Suppressor macrophage treated with lipopolysaccharide for 1 hour (primary cell): ENCODE results near the gene SLC9A7.

Experiments used
- DNase-seq, 3 donors: peaks; one replicate each; pipeline ENCODE4 v3.0.0-alpha.2; 2020 to 2022

SLC9A7 gene

DNA sequence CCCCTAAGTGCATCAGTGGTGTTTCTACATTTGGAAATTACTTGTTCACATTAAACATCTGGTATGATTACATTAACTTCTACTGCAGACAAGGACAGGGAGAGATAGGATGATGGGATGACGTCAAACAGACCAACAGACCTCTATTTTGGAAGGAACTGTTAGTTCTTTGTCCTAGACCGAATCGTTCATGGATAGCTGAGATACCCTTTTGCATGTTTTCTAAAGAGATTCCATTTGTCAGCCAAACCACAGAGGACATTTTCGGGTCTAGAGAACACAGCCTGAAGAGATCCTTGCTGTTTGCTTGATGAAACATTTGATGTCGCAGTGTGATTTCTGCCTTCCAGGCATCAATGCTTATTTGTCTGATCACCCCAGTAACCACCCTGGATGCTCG is 157.6 kb downstream of the SLC9A7 start:
- DNase-seq, result no peak

DNA sequence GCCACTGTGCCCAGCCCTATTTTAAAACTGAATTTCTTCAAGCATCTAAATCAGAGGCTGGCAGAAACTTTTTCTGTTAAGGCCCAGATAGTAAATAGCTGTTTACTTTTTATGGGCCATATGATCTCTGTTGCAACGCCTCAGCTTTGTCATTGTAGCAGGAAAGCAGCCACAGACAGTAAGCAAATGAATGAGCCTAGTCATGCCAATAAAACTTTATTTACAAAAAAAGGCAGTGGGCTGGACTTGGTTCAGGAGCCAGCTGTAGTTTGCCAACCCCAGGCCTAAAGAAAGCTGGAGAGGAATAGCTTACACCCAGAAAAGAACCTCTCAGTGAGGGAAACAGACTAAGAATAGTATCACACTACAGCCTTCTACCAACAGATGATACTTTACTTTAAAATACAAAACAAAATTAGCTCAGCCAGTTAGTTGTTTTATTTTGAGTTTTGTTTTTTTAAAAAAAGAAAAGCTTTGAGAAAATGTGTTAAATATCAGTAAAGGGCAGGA is 159.8 kb downstream of the SLC9A7 start:
- DNase-seq, result peak in 1 of 3 donors; percentile 21

DNA sequence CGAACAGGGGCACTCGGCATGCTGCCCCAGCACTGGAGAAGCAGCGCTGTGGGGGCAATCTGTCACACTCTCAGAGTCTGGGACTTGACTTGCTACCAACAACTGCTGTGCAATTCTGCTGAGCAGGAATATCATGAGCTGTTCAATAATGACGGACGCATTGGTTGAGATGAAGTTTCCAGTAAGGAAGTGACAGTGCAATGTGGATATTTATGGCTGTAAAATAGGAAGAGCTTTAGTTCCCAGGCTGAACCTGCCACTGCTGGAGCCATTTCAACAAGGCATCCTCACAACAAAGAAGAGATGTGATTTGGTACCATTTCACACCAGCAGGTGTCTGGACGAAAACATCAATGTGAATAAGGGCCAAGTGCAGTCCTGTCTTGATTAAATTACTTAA is 161.1 kb downstream of the SLC9A7 start:
- peak; percentile 36 to 59 (median 56) for DNase-seq

DNA sequence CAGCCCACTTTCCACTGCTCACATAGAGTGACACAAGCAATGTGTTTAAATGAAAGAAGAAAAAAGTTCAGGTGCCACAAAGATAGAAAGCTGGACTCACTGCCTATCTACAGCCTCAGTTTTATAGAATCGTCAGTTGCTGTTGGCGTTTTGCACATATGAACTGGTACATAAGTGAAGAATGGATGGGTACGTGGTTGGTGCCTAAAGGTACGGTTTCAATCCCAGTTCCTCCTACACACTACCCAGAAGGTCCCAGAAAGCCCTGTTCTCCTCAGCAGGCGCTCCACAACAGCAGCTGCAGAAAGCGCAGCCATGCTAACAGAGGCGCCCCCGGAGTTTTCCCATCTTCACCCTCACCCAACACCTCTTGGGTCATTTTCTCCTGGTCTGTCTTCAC is 161.7 kb downstream of the SLC9A7 start:
- no peak for DNase-seq

DNA sequence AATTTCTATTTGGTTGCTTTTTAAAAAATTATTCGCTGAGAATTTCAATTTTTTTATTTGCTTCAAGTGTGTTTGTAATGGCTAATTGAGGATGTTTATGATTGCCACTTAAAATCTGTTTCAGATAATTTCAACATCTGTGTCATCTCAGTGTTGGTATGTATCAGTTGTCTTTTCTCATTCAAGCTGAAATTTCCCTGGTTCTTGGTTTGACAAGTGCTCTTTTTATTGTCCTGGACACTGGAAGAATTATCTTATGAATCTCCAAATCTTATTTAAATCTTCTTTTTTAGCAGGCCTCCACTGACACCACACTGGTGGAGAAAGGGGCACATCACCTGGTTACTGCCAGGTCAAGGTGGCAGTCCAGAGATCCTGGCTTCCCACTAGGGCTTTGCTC is 163.8 kb downstream of the SLC9A7 start:
- no peak for DNase-seq

DNA sequence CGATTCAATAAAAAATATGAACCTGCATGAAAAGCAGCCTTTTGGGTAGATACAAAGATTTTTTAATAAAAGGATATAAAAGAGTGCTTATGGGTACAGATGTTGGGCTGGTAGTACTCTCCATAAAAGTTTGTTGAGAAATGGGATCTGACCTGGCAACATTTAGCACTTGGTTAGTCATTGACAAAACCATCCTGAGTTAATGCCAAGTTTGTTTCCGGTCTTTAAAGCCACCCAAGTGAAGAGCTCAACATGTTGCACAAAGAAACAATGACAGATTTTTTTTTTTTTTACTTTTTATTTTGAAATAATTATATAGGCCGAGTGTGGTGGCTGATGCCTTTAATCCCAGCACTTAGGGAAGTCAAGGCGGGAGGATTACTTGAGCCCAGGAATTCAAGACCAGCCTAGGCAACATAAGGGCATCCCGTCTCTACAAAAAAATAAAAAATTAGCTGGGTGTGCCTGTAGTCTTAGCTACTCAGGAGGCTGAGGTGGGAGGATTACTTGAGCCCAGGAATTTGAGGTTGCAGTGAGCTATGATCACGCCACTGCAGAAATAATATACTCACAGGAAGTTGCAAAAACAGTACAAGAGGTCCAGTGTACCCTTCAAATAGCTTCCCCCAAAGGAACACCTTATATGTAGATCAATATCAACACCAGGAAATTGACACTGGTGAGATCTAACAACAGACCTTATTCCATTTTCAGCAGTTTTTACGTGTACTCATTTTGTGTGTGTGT is 168.8 kb downstream of the SLC9A7 start:
- peak in 1 of 3 donors; percentile 20 for DNase-seq

DNA sequence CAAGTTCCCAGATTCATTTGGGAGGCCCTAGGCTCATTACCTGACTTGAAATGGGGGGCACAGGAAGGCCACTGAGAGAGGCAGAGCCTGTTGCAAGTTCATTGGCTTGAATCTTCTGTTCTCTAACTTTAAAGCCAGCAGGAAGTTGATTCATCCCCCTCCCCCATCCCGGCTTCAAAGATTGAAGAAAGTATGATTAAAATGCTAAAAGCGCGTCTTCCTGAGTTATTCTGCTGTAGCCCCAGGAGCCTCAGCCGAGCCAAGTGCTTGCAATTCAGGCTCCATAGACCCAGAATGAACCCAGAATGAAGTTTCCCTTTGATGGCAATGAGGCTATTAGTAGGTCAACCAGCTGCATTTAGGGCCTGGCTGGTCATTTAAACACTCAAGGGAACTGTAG is 170.7 kb downstream of the SLC9A7 start:
- DNase-seq, result peak in 2 of 3 donors; percentile 39 to 44

DNA sequence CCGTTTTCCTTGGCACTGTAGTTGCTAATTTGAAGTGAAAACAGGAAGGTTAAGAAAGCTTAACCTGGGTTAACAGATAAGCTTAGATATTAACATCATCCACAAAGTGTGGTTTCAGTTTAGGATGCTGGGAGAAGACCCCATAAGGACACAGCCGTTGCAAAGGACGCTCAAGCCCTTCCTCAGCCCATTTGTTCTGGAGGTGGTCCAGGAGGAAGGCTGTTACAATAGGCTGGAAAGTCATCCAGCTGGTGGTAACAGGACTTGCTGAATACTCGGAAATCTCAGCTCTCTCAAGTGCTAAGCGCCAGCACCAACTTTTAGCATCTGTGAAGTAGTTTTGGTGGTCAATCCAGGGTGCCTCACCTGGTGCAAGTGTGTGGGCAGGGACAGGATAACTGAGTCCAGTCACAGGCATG is 171.2 kb downstream of the SLC9A7 start:
- no peak for DNase-seq

DNA sequence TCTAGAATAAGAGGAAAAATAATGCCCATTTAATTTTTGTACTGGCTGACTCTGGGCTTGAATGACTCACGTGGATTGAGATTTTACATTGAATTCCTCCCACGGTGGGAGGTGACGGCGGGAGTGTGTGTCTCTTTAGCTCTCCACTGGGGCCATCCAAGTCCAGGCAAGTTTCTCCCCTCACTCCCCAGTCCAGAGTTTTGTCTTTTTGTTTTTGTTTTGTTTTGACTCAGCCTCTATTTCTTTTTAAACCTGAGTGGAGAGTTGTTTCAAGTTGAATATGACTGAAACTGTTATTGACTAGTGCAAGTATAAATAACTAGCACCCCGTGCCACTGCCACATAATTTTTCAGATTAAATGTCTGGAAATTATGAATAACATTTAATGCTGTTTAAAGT is 171.8 kb downstream of the SLC9A7 start:
- DNase-seq, result peak; percentile 41 to 47 (median 44)

DNA sequence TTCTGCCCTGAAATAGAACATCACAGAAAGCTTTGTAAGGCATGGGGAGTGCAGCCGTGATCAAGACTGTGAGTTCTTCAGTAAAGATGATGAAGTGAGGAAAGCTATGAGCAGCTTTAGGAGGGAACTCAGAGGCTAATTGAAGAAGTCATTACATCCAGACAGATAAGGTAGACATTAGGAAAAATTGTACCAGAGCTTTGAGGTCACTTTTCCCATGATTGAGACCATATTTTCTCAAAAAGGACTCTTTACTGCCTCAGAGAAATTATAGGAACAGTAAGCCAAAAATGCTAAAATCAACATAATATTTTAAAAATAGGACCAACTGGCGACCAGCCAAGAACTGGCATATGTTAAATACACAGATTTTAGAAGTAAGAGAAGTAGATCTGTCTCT is 174.2 kb downstream of the SLC9A7 start:
- no peak for DNase-seq

DNA sequence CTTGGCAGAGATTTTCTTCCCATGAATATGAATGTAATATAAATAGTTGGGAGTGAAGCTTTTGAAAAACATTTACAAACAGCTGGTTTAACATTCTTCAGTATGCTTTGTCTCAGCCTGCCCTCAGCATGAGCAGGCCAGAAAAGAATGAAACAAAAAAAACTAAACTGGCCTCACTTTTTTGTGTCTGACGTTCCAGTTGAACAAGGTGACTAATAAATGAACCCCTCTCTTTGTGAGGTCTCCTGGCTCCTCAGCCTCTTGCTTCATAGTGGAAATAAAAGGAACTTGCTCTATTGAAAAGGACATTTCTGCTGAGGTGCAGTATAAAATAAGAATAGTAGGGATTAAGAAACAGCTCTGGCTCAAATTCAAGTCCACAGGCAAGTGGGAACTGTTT is 176.0 kb downstream of the SLC9A7 start:
- DNase-seq, result peak; percentile 47 to 74 (median 66)

DNA sequence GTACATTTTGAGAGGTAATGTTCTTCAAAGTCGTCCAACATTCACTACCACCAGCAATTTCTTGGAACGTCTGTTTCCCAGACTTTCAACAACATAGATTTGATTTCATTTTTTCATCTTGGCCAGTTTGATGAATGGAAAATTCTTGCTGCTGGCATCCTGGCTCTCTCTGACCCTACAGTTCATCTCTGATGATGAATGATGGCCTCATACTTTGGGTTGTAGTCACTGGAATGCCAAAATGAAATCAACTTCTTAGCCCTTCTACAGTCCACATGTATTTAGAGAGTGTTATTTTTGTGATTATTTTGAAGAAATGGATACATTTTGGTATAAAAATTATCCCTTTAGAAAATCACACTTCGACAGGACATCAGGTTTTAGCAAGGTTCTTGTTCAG is 176.6 kb downstream of the SLC9A7 start:
- DNase-seq, result peak in 1 of 3 donors; percentile 31

DNA sequence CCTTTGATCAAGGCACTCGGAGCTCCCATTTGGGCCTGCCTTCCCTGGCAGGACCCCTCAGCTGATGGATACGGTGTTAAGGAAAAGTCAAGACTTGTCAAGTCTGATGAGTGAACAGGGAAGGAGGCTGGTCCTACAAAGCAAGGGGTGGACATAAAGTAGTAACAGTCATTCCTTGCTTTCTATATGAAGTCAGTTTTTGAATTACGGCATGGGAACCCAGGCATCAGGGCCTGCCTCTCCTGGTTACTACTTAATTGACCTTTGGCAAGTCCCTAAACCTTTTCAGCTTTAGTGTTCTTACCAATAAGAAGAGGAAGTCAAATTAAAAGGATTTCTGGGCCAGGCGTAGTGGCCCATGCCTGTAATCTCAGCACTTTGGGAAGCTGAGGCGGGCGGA is 178.3 kb downstream of the SLC9A7 start:
- no peak for DNase-seq

DNA sequence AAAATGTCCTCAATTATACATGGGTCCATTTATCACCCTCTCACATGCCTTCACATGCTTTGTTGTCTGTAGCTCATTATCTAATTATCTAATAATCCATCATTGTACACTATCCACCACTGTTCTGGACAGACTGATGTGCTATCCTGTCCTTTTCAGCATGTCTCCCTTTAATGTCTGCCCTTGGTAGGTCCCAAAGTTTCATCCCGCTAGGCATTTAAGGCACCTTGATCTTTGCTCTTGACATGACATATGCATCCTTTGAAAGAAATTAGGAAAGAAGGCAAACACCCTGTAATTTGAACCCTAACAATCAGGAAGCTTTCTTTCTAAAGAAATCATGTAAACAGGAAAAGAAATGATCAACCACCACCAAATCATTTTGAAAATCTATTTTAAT is 179.7 kb downstream of the SLC9A7 start:
- no peak for DNase-seq

DNA sequence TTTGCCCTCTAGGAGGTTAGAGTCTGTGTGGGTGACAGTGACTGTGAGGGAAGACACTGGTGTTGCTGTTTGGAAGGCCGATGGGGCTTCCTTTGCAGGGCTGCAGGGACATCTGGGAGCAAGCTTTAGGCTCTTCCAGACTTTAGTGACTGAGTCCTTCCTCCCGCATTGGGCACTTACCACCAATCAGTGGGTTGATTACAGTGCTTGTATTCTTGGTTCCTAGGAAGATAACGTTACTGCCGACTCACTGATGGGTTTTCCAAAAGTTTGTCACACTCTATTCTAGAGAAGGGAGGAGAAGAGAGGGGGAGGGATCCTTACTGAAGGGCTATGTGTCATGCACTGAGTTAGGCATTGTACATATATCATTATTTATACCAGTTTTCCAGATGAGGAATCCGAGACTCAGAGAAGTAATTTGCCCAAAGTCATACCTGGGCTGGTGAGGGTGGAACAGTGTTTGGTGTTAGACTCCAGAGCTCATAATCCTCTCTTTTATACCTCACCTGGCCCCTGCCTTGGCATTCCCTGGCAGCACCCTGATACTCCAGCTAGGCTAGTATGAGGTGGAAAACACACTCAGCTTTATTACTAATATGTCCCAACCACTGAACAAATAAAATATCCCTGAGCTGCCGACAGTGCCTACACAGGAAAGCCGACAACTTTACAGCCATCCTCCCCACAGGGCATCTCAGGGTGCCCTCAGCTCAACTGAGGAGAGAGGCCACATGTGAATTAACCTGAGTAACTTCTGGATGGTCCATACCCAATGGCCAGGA is 181.5 kb downstream of the SLC9A7 start:
- DNase-seq, result peak; percentile 78 to 92 (median 84)

DNA sequence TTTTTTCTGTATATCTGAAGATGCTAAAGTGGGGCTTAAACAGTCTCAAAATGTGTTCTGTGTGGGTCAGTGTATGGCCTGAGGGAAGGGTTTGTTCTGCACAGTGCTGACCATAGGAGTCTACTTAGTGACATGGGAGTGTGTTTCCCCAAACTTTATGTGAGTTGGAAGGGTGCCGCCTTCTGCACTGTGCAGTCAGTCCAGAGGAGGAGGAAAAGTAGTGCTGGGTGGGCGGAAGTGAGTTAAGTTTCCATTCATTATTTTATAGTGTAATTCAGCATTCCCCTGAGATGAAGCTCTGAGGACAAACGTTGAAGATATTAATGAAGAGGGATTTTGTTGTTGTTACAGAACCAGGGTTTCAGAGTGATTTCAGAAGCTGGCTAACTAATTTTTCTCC is 182.5 kb downstream of the SLC9A7 start:
- DNase-seq, result peak; percentile 54 to 64 (median 60)

DNA sequence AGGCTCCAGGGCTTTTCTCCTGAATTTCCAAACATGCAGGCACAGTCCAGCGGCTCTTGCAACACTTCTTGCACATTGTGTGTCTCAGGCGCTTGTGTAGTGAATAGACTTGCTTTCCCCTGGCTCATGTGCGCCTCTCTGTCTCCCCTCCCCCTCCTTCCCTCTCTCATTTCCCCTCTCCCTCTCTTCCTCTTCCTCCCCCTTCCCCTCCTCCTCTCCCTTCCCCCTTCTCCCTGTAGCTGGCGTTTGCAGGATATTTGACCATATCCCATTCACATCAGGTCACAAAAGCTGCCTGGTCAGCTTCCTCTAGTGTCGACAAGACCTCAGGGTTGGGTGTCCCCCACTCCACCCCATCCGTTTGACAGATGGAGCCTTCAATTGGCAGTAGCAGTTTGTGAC is 182.9 kb downstream of the SLC9A7 start:
- DNase-seq, result peak; percentile 60 to 64 (median 64)

DNA sequence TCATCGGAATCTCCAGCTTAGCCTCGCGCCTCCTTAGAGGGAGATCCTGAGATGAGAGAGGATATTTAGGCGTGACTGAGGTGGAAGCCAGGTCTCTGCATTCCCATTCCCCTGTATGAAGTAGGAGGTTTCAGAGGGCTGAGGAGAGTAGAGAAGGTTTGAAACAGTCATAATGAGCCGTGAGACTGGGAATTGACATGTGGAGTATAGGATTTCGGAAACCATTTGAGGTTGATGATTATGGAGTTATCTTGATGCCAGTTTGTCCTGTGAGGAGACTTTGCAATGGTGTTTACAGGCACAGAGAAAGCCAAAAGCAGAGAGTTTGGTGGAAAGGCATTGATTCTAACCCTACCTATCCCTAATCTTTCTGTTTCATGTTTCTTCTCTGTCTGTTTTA is 183.3 kb downstream of the SLC9A7 start:
- peak in 2 of 3 donors; percentile 42 to 46 for DNase-seq

DNA sequence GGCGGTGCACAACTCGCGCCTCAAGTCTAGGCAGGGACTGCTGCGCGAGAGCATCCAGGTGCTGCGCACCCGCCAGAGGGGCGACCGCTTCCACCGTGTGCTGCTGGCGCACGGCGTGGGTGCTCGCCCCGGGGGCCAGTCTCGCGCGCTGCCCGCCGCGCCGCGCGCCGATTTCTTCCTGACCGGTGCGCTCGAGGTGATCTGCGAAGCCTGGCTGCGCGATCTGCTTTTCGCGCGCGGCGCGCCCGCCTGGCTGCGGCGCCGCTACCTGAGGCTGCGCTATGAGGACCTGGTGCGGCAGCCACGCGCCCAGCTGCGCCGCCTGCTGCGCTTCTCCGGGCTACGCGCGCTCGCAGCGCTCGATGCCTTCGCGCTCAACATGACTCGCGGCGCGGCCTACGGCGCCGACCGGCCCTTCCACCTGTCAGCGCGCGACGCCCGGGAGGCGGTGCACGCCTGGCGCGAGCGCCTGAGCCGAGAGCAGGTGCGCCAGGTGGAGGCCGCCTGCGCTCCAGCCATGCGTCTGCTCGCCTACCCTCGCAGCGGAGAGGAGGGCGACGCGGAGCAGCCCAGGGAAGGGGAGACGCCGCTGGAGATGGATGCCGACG is 184.0 kb downstream of the SLC9A7 start:
- peak in 2 of 3 donors; percentile 20 to 48 for DNase-seq

DNA sequence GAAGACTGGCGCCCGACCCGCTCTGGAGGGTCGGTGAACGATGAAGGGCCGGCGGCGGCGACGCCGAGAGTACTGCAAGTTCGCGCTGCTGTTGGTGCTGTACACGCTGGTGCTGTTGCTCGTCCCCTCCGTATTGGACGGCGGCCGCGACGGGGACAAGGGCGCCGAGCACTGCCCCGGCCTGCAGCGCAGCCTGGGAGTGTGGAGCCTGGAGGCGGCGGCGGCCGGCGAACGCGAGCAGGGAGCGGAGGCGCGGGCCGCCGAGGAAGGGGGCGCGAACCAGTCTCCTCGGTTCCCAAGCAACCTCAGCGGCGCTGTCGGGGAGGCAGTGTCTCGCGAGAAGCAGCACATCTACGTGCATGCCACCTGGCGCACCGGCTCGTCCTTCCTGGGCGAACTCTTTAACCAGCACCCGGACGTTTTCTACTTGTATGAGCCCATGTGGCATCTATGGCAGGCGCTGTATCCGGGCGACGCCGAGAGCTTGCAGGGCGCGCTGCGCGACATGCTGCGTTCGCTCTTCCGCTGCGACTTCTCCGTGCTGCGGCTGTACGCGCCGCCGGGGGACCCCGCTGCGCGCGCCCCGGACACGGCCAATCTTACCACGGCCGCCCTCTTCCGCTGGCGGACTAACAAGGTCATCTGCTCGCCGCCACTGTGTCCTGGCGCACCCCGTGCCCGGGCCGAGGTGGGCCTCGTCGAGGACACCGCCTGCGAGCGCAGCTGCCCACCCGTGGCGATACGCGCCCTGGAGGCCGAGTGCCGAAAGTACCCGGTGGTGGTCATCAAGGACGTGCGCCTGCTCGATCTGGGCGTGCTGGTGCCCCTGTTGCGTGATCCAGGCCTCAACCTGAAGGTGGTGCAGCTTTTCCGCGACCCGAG is 184.8 kb downstream of the SLC9A7 start:
- DNase-seq, result peak; percentile 40 to 60 (median 44)

DNA sequence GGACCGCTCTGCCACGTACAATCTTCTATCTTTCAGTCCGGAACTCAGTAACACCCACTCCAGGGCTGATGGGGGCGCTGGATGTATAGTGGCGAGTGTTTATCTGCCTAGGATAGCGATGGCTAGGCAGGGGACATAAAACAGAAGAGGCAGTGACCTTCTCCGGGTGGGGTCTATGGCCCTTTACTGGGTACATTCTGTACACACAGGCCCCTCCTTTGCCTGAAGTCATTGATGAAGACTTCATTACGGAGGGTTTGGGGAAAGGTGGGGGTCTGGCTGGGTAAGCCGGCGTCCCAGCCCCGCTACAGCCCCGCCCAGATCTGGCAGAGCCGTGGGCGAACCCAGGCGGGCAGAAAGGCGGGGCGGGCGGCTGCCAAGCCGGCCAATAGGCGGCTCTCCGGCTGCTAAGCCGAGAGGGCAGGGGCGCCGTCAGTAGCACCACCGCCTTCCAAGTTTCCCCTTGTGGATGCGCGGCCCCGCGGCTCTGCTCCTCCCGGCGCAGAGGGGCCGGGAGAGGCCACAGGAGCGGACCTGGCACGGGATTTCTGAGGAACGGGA is 185.5 kb downstream of the SLC9A7 start, which contains the start of gene CHST7:
CHST7 (plus strand) TSS at position 435 of the 561 bp plus-strand sequence. CDS start 167 bp downstream, outside the sequence.
- peak; percentile 80 to 90 (median 83) for DNase-seq
